GM10248 (cell line): Measurements from ENCODE around the gene FBL.
A peak's percentile ranks its signal among the peaks of the same experiment; 100 is the strongest.

ENCODE experiments used
- CTCF ChIA-PET: fragments of 300-600 bp; sonication (Branson Sonifier 250); formaldehyde crosslinking; extraction: SDS; loops from one replicate; lab custom pipeline; 2021; ENCODE audit warnings: antibody characterized with exemption; lab: Yijun Ruan, JAX
- POLR2A ChIA-PET: fragments of 350-650 bp; sonication (Branson Sonifier 250); formaldehyde crosslinking; extraction: SDS; loops from one replicate; lab custom pipeline; 2020; ENCODE audit warnings: antibody characterized with exemption; lab: Yijun Ruan, JAX
- DNase-seq: peaks from one replicate; pipeline ENCODE4 v3.0.0; 2012; ENCODE audit errors: extremely low spot score
- CTCF ChIP-seq: IDR thresholded peaks from 2 replicates; pipeline ENCODE4 v1.5.1; 2012; ENCODE audit warnings: mild to moderate bottlenecking, low read depth; ENCODE audit errors: extremely low read depth, missing control alignments, control extremely low read depth

FBL gene

GRCh38 chr19:39834287-39834841, 11.8 kb downstream of the FBL start:
- no peak for DNase-seq
- no peak for TF ChIP-seq CTCF
- POLR2A ChIA-PET: interaction anchor here (0.7 to 1.6 kb wide), 2 partner anchors 11 to 277 kb away, joined by 7 to 11 read pairs; partner anchors contain the start of gene FBL
- CTCF ChIA-PET: interaction anchor here (1.0 to 2.2 kb wide), 7 partner anchors 10 to 800 kb away, joined by 4 to 31 read pairs (median 4); no protein-coding TSS in a partner anchor

DNA sequence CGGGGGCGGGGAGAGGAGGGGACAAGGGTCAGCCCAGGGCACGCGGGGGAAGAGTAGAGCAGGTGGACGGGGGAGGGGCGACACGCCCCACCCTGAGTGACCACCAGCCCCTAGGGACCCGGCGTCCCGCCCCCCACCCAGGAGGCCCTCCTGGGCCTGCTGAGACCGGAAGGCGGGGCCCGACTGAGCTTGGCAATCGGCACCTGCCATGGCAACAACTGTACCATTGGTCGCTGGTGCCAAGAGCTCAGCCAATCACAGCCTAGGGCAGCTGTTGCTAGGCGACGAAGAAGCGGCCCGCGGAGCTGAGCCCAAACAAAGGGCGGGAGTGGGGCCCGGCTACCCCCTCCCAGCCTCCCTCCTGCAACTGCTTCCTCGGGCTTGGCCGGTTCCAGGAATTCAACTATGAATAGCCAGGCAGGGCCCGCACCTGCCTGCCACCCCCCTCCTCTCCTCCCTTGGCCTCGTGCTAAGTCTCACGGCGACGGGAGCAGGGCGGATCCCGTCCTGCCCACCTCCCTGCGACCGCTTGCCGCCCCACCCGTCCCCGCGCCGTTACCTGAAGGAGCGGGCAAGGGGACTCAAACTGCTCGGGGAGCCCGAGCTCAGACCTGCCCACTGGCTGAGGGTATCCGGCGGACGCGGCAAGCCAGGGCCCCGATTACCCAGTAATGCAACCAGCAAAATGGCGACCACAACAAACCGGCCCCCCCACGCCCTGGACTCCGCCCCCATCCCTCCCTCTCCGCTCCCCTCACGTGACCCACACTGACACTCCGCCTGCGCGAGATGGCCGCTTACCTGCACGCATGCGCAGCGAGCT, 12.5 kb downstream of the FBL start, which contains the start of gene DYRK1B:
Gene DYRK1B, minus strand, starts transcription at position 699 of the 823 bp plus-strand sequence. CDS start 2,295 bp downstream, outside the sequence.
- POLR2A ChIA-PET: interaction anchor here (0.6 to 1.6 kb wide), 4 partner anchors 12 to 1829 kb away, joined by 5 to 11 read pairs (median 6); partner anchors contain the start of genes FBL, MED29 and PAF1
- CTCF ChIA-PET: interaction anchor here (0.8 to 2.2 kb wide), 8 partner anchors 10 to 801 kb away, joined by 3 to 31 read pairs (median 4); no protein-coding TSS in a partner anchor
- TF ChIP-seq CTCF: no peak
- peak; percentile 98 for DNase-seq

DNA sequence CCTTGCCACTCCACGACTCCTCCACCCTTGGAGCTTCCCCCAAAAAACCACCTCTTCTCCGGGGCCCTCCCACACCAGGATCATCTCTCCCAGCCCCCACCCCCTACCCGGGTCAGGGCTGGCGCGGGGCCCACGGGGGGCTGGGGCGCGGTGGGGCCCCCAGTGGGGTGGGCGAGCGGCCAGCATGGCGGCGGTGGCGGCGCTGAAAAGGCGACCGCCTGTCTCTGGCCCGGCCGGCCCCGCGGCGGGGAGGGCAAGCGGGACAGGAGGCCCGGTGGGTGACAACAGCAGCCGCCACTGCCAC, 13.1 kb downstream of the FBL start:
- CTCF ChIA-PET: interaction anchor here (0.8 to 2.2 kb wide), 7 partner anchors 10 to 801 kb away, joined by 3 to 31 read pairs (median 4); no protein-coding TSS in a partner anchor
- POLR2A ChIA-PET: interaction anchor here (1.0 to 1.6 kb wide), 2 partner anchors 13 to 442 kb away, joined by 5 to 11 read pairs; partner anchors contain the start of genes FBL, MED29 and PAF1
- DNase-seq: no peak
- TF ChIP-seq CTCF: no peak

- ChIA-PET CTCF (interaction anchor here (1.8 to 2.2 kb wide), 2 partner anchors 11 to 15 kb away, joined by 6 to 31 read pairs; no protein-coding TSS in a partner anchor), POLR2A (no interaction called here)
- TF ChIP-seq CTCF: no peak
- no peak for DNase-seq
Observed at GRCh38 chr19:39832341-39833083, 13.7 kb downstream of the FBL start.

DNA sequence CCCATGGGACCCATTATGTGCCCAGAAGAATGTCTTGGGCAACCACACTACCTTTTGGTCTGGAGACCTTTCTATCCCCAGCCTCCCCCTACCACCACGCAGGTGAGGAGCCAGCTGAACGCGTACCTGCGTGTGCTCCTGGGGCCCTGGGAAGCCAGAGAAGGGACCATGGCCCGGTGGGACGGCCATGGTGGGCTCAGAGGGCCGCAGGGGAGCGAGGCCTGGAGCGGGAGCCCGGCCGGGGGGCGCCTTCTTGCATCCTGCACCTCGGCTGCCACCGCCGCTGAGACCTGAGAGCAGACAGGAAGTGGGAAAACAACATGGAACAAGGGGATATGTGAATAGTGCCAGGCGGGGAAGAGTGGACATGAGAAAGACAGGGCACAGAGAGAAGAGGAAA, 14.5 kb downstream of the FBL start:
- ChIA-PET CTCF (no interaction called here), POLR2A (no interaction called here)
- TF ChIP-seq CTCF: no peak
- no peak for DNase-seq

GRCh38 chr19:39830847-39831246, 15.3 kb downstream of the FBL start:
- CTCF ChIA-PET: no interaction called here
- TF ChIP-seq CTCF: no peak
- POLR2A ChIA-PET: no interaction called here
- no peak for DNase-seq
